HepG2 (cell line): Measurements from ENCODE around the gene DLX3. TPM values are rescaled to one million over a fixed set of nuclear protein-coding genes. Genes with fewer than 3 reads are reported as not detected.

Experiments
- ATF2 ChIP-seq: sonication (generic); formaldehyde crosslinking; IDR thresholded peaks from 2 replicates; pipeline ENCODE4 v1.4.0; 2020; ENCODE audit warnings: missing genetic modification reagents
- ATF5 ChIP-seq: sonication (generic); formaldehyde crosslinking; IDR thresholded peaks from 2 replicates; pipeline ENCODE4 v1.4.0; 2020; ENCODE audit warnings: mild to moderate bottlenecking, low read depth, missing genetic modification reagents
- DNMT3B ChIP-seq: conservative IDR thresholded peaks from 2 replicates; pipeline ENCODE4 v1.6.1; 2016; ENCODE audit warnings: missing biosample characterization, control low read depth
- FUBP1 ChIP-seq: sonication (generic); formaldehyde crosslinking; IDR thresholded peaks from 2 replicates; pipeline ENCODE4 v1.5.1; 2020; ENCODE audit warnings: missing genetic modification reagents, mild to moderate bottlenecking, borderline replicate concordance
- KDM3A ChIP-seq: IDR thresholded peaks from 2 replicates; pipeline ENCODE4 v1.6.1; 2018; ENCODE audit warnings: low read depth, missing compliant biosample characterization
- KDM6A ChIP-seq: IDR thresholded peaks from 2 replicates; pipeline ENCODE4 v1.6.1; 2016; ENCODE audit warnings: low read depth
- MXI1 ChIP-seq: IDR thresholded peaks from 3 replicates; pipeline ENCODE4 v1.6.1; 2012; ENCODE audit warnings: low read depth, low read length, inconsistent platforms, borderline replicate concordance
- PCBP2 ChIP-seq: fragments of 200-400 bp; formaldehyde crosslinking; optimal IDR thresholded peaks from 2 replicates; pipeline ENCODE3; 2018; ENCODE audit warnings: low read length, low read depth; ENCODE audit not compliant: poor library complexity, severe bottlenecking
- SATB2 ChIP-seq: sonication (generic); formaldehyde crosslinking; IDR thresholded peaks from 2 replicates; pipeline ENCODE4 v1.5.0; 2020; ENCODE audit warnings: missing genetic modification reagents
- SIX1 ChIP-seq: sonication (generic); formaldehyde crosslinking; IDR thresholded peaks from 2 replicates; pipeline ENCODE4 v1.4.0; 2020; ENCODE audit warnings: missing genetic modification reagents, borderline replicate concordance
- SMAD3 ChIP-seq: sonication (generic); formaldehyde crosslinking; IDR thresholded peaks from 2 replicates; pipeline ENCODE4 v1.4.0; 2020; ENCODE audit warnings: missing genetic modification reagents
- SP140L ChIP-seq: sonication (generic); formaldehyde crosslinking; IDR thresholded peaks from 2 replicates; pipeline ENCODE4 v1.4.0; 2020; ENCODE audit warnings: missing genetic modification reagents, borderline replicate concordance
- SP4 ChIP-seq: sonication (generic); formaldehyde crosslinking; IDR thresholded peaks from 2 replicates; pipeline ENCODE4 v1.8.1; 2023; ENCODE audit warnings: mild to moderate bottlenecking, missing genetic modification reagents
- ZFP36 ChIP-seq: fragments of 150-350 bp; IDR thresholded peaks from 2 replicates; pipeline ENCODE4 v1.6.1; 2018; ENCODE audit warnings: borderline replicate concordance, low read length, low read depth; ENCODE audit not compliant: partially characterized antibody
- ZKSCAN8 ChIP-seq: IDR thresholded peaks from 2 replicates; pipeline ENCODE4 v1.6.1; 2016; ENCODE audit warnings: borderline replicate concordance, missing genetic modification reagents, missing compliant biosample characterization
- ZNF280B ChIP-seq: sonication (generic); formaldehyde crosslinking; IDR thresholded peaks from 2 replicates; pipeline ENCODE4 v1.5.0; 2020; ENCODE audit warnings: missing genetic modification reagents, mild to moderate bottlenecking, borderline replicate concordance
- ZNF33B ChIP-seq: sonication (generic); formaldehyde crosslinking; IDR thresholded peaks from 2 replicates; pipeline ENCODE4 v1.5.1; 2020; ENCODE audit warnings: mild to moderate bottlenecking, missing genetic modification reagents
- ZNF550 ChIP-seq: sonication (generic); formaldehyde crosslinking; IDR thresholded peaks from 2 replicates; pipeline ENCODE4 v1.4.0; 2020; ENCODE audit warnings: mild to moderate bottlenecking, missing genetic modification reagents, borderline replicate concordance
- ZNF564 ChIP-seq: sonication (generic); formaldehyde crosslinking; IDR thresholded peaks from 2 replicates; pipeline ENCODE4 v1.8.1; 2023; ENCODE audit warnings: mild to moderate bottlenecking, missing genetic modification reagents
- ZNF572 ChIP-seq: sonication (generic); formaldehyde crosslinking; IDR thresholded peaks from 2 replicates; pipeline ENCODE4 v1.5.1; 2020; ENCODE audit warnings: mild to moderate bottlenecking, missing genetic modification reagents
- ZNF577 ChIP-seq: sonication (generic); formaldehyde crosslinking; IDR thresholded peaks from 2 replicates; pipeline ENCODE4 v1.4.0; 2020; ENCODE audit warnings: mild to moderate bottlenecking, low read depth, missing genetic modification reagents, borderline replicate concordance
- ZNF615 ChIP-seq: sonication (generic); formaldehyde crosslinking; IDR thresholded peaks from 2 replicates; pipeline ENCODE4 v1.5.0; 2020; ENCODE audit warnings: mild to moderate bottlenecking, missing genetic modification reagents, borderline replicate concordance
- ZNF780A ChIP-seq: sonication (generic); formaldehyde crosslinking; IDR thresholded peaks from 2 replicates; pipeline ENCODE4 v1.8.0; 2022; ENCODE audit warnings: mild to moderate bottlenecking, missing genetic modification reagents, moderate library complexity
- ZSCAN25 ChIP-seq: sonication (generic); formaldehyde crosslinking; IDR thresholded peaks from 2 replicates; pipeline ENCODE4 v1.8.0; 2022; ENCODE audit warnings: mild to moderate bottlenecking, missing genetic modification reagents
- polyA plus RNA-seq, 8 experiments: library from polyadenylated mRNA; depleted of rRNA in 3 of 8; stranded (reverse) in 7 of 8; unstranded in 1 of 8; fragments of >200 nt; fragmentation: Illumina TruSeq in 4 of 8; extraction: Trizol in 4 of 8; gene quantifications; 2 replicates each; pipeline versions ENCODE4 v1.2.1 to v1.2.3, GENCODE V29; 2011 to 2016; ENCODE audit warnings: low read depth in 4 of 8, missing spikeins in 1 of 8, mixed read lengths in 1 of 8; ENCODE audit not compliant: insufficient read depth in 1 of 8
- total RNA-seq, 5 experiments: library from RNA; depleted of rRNA; stranded (reverse); fragments of >200 nt; fragmentation: Illumina TruSeq; extraction: Trizol; gene quantifications; 2 replicates each; pipeline ENCODE4 v1.2.3, GENCODE V29; 2016; ENCODE audit warnings: low read depth in 1 of 5

DLX3 gene
- total and polyA plus RNA-seq, 2 of the 13 experiments (the other 11 are each of a cell fraction or from before 2014, with no cell fraction given) = 0.03 TPM; not detected in 1

- TF ChIP-seq ZFP36 = no peak
- peak; percentile 76 for TF ChIP-seq ZNF564 (CRISPR knock-in tag)
- no peak for TF ChIP-seq FUBP1
- TF ChIP-seq SP4 (CRISPR knock-in tag) = peak; percentile 62; the same call in 1 of the 2 replicates
- TF ChIP-seq ZSCAN25 (CRISPR knock-in tag) = no peak
- TF ChIP-seq SIX1 (CRISPR knock-in tag) = no peak
- 0 out of 2 replicates have a peak, but pooled peaks have one; percentile 60 for TF ChIP-seq DNMT3B (CRISPR knock-in tag)
- TF ChIP-seq KDM3A (CRISPR knock-in tag) = no peak
- 0 out of 2 replicates have a peak, but pooled peaks have one; percentile 6 for TF ChIP-seq ZNF33B
- no peak for TF ChIP-seq PCBP2
- 0 out of 2 replicates have a peak, but pooled peaks have one; percentile 45 for TF ChIP-seq ATF5
- TF ChIP-seq KDM6A (CRISPR knock-in tag) = no peak
- no peak for TF ChIP-seq MXI1
- no peak for TF ChIP-seq ZNF550 (CRISPR knock-in tag)
- TF ChIP-seq ZNF572 (CRISPR knock-in tag) = no peak
- TF ChIP-seq ZNF780A (CRISPR knock-in tag) = no peak
- no peak for TF ChIP-seq ZNF577 (CRISPR knock-in tag)
- no peak for TF ChIP-seq ZKSCAN8 (CRISPR knock-in tag)
- TF ChIP-seq ATF2 (CRISPR knock-in tag) = no peak
- no peak for TF ChIP-seq SATB2 (CRISPR knock-in tag)
- no peak for TF ChIP-seq SMAD3 (CRISPR knock-in tag)
- TF ChIP-seq ZNF280B (CRISPR knock-in tag) = no peak
- TF ChIP-seq ZNF615 (CRISPR knock-in tag) = no peak
- no peak for TF ChIP-seq SP140L (CRISPR knock-in tag)
Measured at GRCh38 chr17:49968405-49969133, 26.5 kb downstream of the DLX3 start (continued).
